HG03039 (cell line): ENCODE data around the gene PEX12.
"Not testable (repeated sequence)": the region's sequence is repeated elsewhere in the genome, so short reads cannot be mapped to it uniquely, and the experiment has no call there.

Source experiments
- ATAC-seq: cut with Tn5 transposase; IDR thresholded peaks from one replicate; pipeline ENCODE4 v1.9.1; 2021; ENCODE audit warnings: mild to moderate bottlenecking, moderate library complexity; ENCODE audit not compliant: unreplicated experiment

The PEX12 gene

DNA sequence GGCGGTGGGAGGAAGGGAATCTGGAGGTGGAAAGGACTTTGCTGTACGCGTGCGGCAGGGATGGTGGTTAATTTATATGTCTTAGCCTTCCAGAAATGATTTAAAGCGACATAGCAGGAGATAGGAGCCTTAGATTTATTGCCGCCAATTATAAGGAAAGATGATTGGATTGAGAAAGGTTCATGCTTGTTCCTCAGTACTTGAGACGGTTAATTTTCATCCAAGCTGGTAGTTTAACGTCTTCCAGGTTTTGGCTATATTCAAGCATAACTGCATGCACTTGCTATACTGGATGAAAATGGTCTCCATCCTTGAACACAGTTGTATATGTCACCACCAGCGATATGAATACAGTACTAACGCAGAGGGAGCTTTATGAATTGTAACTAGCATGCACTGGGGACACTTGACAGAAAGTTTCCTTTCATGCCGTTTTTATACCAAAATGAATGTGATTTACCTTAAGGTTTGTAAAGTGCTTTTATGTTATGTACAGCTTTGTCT lies 610 bp upstream of the PEX12 start:
- no peak for ATAC-seq

DNA sequence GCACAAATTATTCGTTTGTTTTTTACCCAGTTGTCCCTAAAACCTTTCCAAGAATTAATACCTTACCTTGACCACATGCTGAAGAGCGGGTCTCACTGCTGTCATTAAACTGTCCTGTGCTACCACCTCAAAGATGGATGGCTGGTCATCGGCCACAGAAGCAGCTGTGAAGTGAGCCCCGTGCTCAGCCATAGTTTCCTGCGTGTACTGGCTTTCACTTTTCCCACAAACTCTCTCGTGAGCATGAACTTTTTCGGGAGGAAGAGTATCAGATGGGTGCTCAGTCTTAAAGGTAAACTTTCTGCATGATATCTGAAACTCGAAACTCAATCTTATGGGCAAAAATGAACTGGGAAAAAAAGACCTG lies 558 bp downstream of the PEX12 start:
- ATAC-seq: no peak

DNA sequence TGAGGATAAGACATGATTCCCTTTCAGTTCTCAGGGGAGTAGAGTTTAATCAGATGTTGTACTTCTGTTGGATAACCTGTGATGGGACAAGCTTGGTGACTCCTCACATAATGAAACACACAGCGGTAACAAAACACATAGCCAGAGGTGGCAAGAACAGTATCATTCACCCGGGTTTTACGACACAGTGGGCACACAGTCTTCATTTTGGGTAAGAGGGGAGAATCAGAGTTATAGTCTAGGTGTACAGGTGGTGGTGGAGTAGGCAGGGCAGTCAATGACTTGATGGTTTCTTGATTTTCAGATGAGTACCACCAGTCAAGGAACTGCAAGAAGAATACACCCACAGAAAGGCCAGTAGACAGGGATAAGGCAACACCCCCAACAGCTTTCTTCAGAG lies 2.6 kb downstream of the PEX12 start:
- no peak for ATAC-seq

DNA sequence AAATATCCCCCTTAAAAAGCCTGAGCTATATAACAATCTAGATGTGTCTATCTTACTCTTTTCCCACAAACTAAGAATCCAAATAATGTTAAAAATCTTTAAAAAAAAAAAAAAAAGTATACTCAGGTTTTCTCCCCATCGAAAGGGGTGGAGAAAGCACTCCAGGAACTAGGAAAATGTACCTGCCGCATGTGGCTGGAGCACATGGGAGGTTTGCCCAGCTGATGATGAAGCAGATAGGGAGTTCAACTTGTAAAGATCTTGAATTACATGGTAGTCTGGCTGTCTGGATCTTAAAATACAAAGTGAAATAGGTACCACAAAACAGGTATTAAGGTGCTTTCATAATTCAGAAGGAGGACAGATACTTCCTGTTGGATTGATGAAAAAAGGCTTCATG lies 9.0 kb downstream of the PEX12 start:
- ATAC-seq: no peak

DNA sequence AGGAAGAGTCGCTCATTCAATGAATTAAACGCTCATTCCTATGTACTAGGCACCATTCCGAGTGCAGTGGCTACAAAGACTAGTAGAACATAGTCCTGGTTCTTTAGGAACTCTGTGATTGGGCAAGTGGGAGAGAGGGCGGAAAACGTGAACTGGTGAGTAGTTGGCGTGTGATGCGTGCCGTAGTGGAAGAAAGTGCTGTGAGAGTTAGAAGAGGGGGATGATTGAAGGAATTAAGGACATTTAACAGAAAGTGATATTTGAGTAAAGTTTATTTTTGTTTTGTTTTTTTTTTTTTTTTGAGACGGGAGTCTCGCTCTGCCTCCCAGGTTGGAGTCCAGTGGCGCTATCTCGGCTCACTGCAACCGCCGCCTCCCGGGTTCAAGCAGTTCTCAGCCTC lies 9.8 kb downstream of the PEX12 start:
- ATAC-seq: no peak

DNA sequence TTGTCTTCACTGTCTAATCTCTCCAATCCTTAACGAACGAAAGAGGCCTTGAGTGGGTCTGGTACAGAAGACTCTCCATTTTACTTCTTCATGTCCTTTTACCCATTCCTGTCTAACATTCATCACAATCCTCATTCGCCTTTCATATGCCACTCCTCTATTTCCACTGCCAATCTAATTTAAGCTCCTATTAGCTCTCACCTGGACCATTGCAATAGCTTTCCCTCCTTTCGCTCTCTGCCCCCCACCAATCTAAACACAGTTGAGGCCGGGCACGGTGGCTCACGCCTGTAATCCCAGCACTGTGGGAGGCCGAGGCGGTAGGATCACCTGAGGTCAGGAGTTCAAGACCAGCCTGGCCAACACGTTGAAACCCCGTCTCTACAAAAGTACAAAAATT lies 11.4 kb downstream of the PEX12 start:
- ATAC-seq: no peak

DNA sequence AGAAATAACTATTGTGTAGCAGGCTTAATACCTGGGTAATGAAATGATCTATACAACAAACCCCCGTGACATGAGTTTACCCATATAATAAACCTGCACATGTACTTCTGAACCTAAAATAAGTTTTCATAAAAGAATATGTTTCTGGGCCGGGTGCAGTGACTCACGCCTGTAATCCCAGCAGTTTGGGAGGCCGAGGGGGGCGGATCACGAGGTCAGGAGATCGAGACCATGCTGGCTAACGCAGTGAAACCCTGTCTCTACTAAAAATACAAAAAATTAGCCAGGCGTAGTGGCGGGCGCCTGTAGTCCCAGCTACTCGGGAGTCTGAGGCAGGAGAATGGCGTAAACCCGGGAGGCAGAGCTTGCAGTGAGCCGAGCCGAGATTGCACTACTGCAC lies 15.2 kb downstream of the PEX12 start:
- ATAC-seq: not testable (repeated sequence)

DNA sequence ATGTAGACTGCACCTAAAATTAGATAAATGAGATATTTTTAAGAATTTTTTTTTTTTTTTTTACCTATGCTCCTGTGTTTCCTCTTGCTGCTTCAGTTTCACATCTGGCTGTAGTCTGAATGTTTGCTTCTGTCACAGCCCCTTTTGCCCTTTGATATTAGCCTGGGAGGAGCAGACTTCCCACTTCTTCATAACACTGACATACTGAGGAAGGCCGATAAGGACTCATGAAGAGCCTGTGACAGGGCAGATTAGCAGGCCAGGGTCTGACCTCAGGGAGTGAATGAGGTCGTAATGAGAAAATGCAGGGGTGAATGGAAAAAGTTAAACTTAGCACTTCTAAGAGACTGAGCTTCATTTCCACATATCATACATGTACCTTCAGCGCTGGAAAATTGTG lies 17.7 kb downstream of the PEX12 start, which contains the start of gene SLFN14:
Gene SLFN14 (minus strand): TSS at position 117 of the 400 bp plus-strand sequence. CDS start 2,757 bp downstream, outside the sequence.
- no peak for ATAC-seq

DNA sequence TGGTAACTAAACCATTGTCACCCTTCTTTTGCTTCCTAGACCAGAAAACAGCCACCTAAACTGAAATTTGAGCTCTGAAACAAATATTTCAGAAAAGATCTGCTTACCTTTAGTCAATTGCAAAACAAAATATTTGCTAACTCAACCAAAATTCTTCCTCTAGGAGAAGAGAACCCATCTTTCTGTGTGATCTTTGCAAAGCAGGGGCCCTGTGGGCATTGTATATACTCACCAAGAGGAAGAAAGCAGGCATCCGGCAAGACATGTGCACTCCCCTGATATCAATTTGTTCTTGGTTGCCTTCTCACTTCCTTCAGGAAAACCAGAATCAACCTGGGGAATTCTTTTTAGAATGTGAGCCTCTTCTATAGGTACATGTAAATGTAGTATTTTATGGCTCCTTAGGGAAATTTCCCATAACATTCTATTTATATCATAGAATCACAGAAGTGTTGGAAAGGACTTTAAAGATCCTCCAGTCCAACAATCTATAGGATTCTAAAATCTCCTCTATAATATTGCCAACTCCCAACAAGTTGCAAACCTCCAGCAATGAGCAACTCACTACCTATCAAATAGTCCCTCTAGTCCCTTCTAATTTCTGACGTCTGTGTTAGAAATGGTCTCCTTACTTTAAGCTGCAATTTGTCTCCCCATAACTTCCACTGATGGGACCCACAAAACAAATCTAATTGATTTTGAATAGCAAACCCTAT lies 18.7 kb downstream of the PEX12 start:
- ATAC-seq: no peak

DNA sequence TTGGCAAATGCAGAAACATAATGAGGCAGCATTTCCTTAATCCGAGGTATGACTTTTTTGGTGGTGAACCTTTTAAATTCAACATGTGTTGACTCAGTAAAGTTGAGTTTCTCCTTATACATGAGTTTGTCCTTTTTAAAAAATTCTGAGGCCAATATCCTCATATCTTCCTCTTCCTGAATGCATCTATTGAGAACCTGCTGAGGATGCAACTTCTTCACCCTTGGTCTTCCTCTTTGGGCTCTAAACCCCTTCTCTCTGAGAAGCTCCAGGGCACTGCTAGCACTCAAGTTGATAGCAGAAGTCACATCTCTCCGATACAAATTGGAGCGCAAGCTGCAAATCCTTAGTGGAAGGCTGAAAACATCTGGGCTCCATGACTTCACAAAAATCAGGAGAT lies 21.0 kb downstream of the PEX12 start:
- no peak for ATAC-seq

DNA sequence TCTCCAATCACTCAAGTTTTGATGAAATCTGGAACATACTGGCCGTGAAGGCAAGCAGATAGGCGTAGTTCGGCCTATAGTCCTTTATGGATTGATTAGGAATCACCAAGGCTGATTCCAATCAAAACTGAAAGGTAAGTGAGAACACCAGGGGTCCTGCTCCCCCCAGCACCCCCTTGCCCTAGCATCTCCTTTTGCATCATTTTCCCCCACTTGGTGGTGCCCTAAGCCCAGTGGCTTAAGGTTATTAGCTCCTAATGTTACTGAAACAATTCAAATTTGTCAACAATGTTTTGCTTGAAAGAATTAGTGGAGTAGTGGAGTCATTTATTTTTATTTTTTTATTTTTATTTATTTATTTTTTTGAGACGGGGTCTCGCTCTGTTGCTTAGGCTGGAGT lies 22.7 kb downstream of the PEX12 start:
- no peak for ATAC-seq

DNA sequence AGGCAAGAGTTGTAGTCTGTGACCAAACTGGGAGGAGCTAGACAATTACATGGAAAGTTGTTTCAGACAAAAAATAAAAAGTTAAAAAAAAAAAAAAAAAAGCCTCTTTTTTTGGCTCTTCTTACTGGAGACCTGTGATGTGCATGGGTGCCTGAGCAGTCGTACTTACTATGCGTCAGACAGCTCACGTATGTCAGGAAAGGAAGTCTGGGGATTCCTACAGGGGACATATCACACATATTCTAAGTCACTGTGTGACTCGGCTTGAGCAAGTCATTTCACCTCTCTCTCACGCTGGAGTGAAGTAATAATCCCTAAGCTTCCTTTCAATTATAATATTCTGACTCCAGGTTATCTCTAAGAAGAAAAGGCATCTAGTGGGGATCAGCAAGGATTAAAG lies 23.7 kb downstream of the PEX12 start:
- ATAC-seq: no peak

DNA sequence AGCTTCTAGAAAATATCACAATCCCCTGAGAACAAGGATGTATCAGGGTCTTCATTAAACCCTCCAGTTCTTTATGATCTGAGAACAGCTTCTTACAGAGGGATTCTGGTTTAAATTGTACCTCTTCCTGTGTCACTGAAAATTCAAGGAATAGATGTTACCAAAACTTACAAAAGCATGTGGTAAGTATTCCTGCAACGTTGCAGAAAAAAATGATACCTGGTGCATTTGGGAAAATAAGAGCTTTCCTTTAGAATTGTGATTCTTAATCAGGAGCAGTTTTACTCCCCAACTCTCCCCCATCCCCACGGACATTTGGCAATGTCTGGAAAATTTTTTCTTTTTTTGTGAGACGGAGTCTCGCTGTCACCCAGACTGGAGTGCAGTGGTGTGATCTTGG lies 25.1 kb downstream of the PEX12 start:
- ATAC-seq: no peak

DNA sequence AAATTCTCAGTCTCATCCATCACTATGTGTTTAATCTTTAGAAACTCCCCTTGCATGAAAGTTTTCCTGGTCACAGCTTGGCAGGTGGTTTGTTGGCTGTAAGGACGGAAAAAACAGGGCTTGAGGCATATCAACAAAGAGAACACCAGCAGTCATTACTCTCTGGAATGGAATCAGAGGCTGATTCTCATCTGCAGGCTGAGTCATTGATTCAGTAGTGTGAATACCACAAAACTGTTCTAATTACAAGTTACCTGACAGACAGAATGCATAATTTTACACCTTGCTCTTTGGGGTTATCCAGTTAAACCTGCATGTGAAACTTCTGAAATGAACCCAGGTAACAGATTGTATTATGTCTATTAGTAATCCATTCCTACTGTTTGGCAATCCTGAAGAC lies 29.4 kb downstream of the PEX12 start:
- no peak for ATAC-seq

DNA sequence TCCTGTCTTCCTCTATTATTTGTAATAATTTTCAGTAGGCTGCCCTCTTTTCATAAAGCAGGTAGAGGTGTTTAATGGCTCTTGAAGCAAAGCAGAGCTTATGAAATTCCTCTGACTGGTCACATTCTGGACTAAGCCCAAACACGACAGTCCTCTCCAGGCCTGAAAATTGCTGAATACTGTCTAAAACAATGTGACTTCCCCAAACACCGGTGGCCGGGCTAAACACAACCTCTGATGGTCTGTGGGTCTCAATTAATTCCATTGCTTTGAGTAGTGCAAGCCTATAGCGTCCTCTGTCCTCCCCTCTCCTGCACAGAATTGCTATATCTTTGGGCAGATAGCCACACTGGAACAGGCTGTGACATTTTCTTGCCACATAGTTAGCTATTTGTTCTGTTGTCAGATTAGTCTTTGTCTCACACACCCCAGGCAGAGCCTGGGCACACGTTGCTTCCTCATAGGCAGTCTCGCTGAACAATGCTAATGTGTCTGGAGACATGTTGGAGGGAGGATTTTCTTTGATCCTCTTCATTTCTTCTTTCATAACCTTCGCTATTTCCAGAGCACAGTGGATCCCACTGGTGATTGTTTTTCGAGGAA lies 30.1 kb downstream of the PEX12 start:
- ATAC-seq: no peak

DNA sequence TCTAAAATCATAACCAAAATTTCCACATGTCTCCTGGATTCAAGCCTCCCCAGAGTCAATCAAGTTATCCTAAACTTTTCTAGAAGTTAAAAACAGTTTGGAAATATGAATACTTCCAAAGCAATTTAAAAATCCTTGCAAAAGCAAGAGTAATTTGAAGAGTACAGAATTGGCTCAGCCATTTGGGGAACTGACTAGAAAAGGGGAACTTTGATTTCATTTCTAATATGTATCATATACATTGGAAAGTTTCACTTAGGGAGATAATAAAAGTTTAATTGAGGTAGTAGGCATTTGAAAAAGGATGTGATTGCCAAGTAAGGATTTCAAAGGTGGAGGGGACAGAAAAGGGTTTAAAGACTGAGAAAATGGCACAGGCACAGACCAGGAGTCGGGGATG lies 31.9 kb downstream of the PEX12 start:
- no peak for ATAC-seq

DNA sequence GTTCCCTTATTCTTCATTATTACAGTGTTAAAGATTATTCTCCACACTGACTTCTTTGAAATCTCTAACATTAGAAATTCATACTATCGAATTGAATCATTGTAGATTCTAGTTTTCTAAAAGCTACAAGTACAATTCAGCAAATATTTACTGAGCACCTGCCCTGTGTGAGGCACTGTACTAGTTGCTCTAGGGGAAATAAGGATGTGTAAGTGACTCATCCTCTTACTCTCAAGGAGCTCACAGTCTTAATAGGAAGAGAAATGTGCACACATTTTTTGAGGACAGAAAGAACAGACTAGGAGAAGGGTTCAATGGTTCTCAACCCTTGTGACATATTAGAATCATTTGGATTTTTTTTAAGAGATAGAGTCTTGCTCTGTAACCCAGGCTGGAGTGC lies 33.2 kb downstream of the PEX12 start:
- ATAC-seq: no peak

DNA sequence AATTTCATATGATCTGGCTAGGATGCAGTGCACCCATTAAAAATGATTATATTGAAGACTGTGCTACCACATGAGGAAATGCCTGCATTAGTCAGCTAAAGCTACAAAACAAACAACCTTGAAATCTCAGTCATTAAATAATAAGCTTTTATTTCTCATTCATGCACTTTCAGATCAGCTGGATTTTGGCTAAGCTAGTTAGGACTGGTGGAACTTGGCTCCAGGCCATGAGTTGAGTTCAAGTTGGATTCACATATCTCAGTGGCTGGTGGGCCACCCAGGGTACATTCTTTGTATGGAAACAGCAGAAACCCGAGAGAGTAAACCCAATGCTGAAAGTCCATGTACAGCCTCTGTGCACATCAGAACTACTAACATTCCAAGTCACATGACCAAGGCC lies 34.5 kb downstream of the PEX12 start:
- no peak for ATAC-seq

DNA sequence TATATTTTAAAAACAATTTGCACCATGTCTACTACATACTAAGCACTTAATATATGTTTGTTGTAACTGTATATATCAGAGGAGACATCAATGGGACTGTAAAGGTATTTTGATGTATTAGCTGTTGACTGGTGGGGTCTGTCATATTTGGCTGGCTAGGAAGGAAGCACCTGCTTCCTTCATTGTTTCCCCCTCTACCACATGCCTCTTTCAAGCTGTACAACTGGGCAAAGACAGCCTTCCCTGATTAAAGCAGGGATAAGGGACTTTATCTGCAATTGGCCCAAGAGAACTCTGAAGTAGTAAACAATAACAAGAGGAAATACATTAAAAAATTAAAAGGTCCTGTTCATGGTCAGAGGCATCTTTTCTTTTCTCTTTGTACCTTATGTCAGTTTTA lies 35.4 kb downstream of the PEX12 start:
- ATAC-seq: no peak

DNA sequence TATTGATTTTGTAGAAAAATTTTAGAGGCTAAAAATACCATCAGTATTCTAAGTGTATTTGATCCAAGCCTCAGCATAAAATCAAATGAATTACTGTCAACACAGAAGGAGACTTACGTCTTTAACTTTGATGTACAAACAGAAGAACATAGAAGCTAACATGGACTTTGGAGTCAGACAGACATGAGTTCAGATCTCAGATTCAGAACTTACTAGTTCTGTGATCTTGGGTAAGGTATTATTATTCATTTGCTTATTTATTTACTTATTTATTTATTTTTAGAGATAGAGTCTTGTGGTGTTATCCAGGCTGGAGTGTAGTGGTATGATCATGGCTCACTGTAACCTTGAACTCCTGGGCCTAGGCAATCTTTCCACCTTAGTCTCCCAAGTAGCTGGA lies 36.9 kb downstream of the PEX12 start:
- no peak for ATAC-seq

DNA sequence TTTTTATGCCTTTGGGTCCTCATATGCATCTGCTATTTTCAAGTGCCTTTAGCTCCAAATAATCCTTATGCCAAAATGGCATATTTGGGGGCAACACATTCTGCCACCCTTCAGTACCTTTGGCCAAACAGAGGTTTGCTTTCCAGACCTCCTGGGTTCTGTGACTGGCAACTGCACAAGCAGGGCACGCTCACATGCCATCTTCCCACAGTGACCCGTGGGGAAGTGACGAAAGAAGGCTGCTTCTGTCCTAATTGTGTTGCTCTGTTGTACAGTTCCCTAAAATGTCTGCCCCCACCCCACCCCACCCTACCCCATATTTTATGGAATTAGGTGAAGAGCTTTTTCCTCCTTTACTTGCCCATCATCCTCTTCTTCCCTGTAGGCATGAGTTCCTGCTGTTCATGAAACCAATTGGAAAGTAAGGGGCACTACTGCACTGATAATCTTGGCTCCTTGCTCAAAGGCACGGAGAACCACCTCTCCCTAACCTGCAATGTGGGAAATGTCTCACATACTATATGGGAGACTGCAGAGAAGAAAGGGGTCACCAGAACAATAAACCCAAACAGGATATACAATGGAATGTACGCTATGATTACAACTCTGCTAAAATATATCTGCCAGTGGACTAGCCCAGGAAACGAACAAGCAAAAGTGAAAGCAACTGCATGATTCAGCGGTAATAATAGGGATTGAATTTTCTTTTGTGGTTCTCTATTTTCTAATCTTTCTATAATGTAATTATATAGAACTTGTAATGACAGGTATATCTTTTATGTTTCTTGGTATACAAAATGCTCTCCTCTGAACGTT lies 37.6 kb downstream of the PEX12 start:
- ATAC-seq: no peak

DNA sequence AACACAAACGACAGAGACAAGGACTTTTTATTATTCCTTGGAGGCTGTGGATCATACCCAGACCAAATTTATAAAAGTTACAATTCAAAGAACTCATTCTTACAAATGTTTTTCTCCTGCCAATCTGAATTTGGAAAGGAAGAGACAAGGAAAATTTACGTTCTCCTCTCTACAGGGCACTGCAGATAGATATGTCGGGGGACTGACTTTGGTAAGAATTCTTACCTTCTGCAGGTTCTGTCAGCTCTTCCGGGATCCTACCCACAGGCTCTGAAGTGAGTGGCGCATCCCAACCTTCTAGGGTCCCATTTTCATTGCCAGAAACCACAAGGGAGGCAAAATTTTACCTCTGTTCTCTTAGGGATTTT lies 38.7 kb downstream of the PEX12 start:
- no peak for ATAC-seq
